ENCODE data around the gene JAG1.
A peak's percentile ranks its signal among the peaks of the same experiment; 100 is the strongest.
"Not testable (repeated sequence)": the region's sequence is repeated elsewhere in the genome, so short reads cannot be mapped to it uniquely, and the experiment has no call there.

Gene JAG1

GRCh38 chr20:10636326-10636818, 37.4 kb downstream of the JAG1 start:
- no peak for DNase-seq (ENCODE audit: low spot score)

DNA sequence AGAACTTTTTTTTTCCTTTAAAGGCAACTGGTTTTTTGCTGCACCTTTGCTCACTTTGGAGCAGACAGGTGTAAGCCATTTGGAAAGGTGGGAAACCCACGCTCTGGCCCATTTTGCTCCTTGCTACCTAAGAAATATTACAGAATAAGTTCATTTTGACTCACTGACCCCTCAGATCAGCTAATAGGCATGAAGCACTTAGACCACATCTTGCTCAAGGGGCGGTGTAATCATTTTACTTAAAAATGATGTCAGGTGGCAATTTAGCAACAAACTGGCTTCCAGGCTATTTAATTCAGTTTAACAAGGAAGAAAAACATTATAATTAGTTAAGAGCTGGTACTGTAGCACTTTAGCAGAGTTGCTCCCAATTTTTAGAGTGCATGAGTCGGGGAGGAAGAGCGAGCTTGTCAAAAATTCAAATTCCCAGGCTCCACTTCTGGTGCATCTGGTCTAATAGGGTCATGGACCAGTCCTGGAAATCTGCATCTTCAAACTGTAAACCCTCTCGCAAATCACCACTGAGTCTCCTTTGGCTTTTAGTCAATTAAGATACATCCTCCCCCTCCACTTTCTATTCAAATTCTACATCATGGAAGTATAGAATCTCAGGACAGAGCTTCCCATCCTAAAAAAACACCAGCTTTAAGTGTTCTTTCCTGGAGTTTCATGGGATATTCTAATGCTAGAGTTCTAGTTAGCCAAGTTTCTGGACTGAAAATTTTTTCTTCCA, 38.2 kb downstream of the JAG1 start:
- DNase-seq (ENCODE audit: low spot score): no peak

- no peak for DNase-seq (ENCODE audit: low spot score)
Measured at GRCh38 chr20:10634683-10635411, 39.0 kb downstream of the JAG1 start.

DNA sequence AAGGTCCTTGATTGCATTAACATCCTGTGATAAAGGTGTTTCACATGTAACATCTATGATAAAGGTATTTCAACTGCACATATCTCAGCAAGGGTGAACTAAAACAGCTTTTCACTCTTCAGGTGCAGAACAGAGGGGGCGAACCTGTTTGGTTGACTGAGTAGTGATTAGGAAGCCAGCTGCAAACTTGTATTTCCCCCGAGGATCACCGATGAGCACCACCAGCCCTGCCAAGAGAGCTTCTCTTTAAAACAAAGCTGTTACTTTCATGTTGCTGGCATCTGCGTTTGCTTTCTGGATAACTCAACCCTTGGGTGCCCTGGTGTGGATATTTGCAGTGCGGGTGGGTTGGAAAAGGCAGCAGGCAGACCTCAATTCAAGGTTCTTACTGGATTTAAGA, 39.6 kb downstream of the JAG1 start:
- no peak for DNase-seq (ENCODE audit: low spot score)

DNA sequence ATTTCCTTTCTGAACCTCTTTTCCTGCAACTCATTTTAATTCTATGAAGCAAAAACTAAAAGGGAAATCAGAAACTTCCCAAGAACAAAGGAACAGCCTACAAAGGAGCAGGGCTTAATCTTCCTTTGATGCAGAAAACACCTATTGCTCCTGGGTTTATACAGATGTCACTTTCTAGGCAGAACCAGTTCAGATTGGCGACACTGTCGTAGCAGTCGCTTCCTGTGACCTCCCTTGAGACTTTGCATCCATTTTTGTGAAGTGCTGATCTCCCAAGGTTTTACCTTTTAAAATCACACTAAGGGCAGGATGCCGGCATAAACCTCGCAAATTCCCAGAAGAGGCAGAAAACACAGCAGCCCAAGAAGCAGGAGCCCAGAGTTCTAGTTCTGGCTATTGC, 40.1 kb downstream of the JAG1 start:
- DNase-seq (ENCODE audit: low spot score): no peak

- no peak for DNase-seq (ENCODE audit: low spot score)
Measured at GRCh38 chr20:10632721-10633509, 40.9 kb downstream of the JAG1 start.

- DNase-seq (ENCODE audit: low spot score): no peak
Measured at GRCh38 chr20:10631126-10631525, 42.7 kb downstream of the JAG1 start.

- DNase-seq (ENCODE audit: low spot score): no peak
Measured at GRCh38 chr20:10629946-10630650, 43.7 kb downstream of the JAG1 start.

DNA sequence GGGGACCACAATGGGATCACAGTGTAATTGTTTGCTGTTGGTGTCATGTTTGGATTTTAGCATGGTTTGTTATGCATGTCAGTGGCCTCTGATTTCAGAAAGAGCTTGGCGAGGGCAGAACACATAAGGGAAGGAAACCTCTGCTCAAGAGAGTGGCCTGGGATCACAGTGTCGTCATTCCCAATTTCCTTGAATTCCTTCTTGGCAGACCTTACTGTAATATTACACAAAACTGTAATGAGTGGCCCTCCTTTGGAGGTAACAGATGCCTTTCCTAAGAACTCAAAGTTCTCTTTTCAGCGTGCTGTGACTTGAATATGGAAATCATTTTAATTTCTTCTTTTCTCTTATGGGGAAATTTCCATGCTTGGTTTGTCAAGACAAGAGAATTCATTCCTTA, 46.9 kb downstream of the JAG1 start:
- no peak for DNase-seq (ENCODE audit: low spot score)

GRCh38 chr20:10625641-10626040, 48.2 kb downstream of the JAG1 start:
- no peak for DNase-seq (ENCODE audit: low spot score)

DNA sequence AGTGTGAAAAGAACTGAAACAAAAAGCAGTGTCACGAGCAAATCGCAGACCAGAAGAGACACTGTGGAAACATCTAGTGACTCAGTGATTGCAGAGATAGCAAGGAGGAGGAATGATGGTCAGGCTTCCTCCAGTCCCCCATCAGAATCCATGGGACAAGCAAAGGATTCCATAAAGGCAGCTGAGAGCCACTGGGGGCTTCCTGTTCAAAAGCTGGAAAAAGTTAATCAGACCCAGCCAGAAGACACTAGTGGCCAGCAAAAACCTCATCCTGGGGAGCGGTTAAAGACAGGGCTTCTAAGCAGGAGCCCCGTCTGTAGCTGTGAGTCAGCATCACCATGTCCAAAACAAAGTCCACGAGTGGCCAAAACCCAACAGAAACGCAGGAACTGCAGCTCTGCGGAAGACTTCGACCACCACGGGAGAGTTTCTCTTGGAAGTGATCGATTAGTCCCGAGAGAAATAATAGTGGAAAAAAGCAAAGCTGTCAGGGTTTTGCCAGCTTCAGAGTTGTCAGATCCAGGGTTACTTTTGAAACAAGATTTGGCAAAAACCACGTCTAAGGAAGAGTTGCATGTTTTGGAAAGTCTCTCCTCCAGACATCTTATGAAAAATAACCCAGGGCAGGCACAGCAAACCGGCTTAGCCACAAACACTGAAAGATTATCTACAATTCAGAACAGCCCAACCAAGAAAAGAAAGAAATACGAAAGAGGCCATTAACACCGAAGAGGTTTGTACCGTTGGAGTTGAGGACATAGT, 51.0 kb downstream of the JAG1 start:
- DNase-seq (ENCODE audit: low spot score): no peak

- no peak for DNase-seq (ENCODE audit: low spot score)
Measured at GRCh38 chr20:10621149-10621548, 52.6 kb downstream of the JAG1 start.

DNA sequence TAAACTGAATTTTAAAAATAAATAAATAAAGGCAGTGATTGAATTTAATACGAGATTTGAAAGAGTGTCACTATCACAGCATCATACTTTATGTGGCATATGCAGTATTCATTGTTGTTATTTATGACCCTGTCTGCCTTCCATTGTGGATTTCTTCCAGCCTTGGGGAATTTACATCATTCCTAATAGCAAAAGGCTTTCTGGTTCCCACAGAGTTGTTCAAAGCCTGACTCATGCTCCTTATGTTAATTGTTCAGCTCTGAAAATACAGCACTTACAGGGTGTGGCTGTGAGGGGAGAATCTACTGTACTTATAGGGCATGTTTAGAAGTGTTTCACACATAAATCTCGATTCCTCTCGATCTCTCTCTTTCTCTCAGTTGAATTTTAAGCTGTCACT, 54.4 kb downstream of the JAG1 start:
- peak; percentile 74 for DNase-seq (ENCODE audit: low spot score)

- DNase-seq (ENCODE audit: low spot score): no peak
Measured at GRCh38 chr20:10618611-10619245, 55.1 kb downstream of the JAG1 start.

GRCh38 chr20:10617549-10618133, 56.2 kb downstream of the JAG1 start:
- not testable (repeated sequence) for DNase-seq (ENCODE audit: low spot score)

GRCh38 chr20:10616212-10616611, 57.6 kb downstream of the JAG1 start:
- DNase-seq (ENCODE audit: low spot score): no peak

GRCh38 chr20:10613911-10614310, 59.9 kb downstream of the JAG1 start:
- no peak for DNase-seq (ENCODE audit: low spot score)

DNA sequence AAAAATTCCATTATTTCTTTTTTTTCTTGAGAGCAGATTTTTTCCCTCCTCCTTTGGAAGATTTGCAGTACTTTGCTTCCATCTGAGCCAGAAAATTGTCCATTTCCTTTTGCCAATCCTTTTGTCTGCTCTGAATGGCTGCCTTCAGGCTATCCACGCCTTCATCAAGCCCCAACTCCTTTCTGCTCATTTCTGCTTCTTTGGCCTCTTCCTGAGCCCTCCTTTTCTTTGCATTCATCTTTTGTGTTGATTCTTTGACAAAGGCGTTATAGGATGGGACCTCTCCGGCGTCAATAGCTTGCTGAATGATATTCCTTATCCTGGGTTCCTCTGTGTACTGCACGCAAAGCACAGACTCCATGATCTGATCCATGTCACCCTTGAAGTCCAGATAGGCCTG, 60.4 kb downstream of the JAG1 start:
- DNase-seq (ENCODE audit: low spot score): not testable (repeated sequence)

GRCh38 chr20:10611357-10611756, 62.4 kb downstream of the JAG1 start:
- no peak for DNase-seq (ENCODE audit: low spot score)

DNA sequence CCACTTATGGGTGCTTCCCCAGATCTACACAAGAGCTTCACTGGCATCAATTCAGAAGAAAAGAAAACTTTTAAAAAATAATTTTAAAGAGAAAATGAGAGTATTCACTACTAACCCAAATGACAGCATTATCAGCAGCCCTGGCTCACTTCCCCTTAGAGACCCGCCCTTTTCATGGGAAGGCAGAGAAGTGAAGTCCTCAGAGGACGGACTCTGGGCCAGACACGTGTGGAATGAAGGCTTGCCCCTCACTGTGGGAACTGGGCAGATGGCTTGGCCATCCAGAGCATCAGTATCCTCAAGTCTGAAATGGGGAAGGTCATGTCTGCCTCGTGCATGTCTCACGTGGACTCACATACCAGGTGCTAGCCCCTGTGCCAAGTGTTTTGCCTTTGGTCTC, 63.5 kb downstream of the JAG1 start:
- no peak for DNase-seq (ENCODE audit: low spot score)

All from COLO829 (cell line).